PC-3 (cell line): ENCODE measurements around the gene CYBA.

Experiments
- EZH2 ChIP-seq: fragments of 300-600 bp; sonication (generic); IDR thresholded peaks from one replicate; pipeline ENCODE4 v1.6.1; 2017; ENCODE audit warnings: antibody characterized with exemption, mild to moderate bottlenecking, low read length; ENCODE audit not compliant: unreplicated experiment
- EZH2phosphoT487 ChIP-seq: fragments of 300-600 bp; sonication (generic); IDR thresholded peaks from 2 replicates; pipeline ENCODE4 v1.6.1; 2018; ENCODE audit warnings: mild to moderate bottlenecking, antibody characterized with exemption, low read length, borderline replicate concordance
- TF ChIP-seq, protein P1 (sequence below): fragments of 300-600 bp; sonication (generic); conservative IDR thresholded peaks from 2 replicates; pipeline ENCODE4 v1.5.1; 2017; ENCODE audit warnings: antibody characterized with exemption, low read depth, mild to moderate bottlenecking, low read length

GRCh38 chr16:88684569-88685155 lies 33.8 kb upstream of the CYBA start:
- TF ChIP-seq, protein P1, sequence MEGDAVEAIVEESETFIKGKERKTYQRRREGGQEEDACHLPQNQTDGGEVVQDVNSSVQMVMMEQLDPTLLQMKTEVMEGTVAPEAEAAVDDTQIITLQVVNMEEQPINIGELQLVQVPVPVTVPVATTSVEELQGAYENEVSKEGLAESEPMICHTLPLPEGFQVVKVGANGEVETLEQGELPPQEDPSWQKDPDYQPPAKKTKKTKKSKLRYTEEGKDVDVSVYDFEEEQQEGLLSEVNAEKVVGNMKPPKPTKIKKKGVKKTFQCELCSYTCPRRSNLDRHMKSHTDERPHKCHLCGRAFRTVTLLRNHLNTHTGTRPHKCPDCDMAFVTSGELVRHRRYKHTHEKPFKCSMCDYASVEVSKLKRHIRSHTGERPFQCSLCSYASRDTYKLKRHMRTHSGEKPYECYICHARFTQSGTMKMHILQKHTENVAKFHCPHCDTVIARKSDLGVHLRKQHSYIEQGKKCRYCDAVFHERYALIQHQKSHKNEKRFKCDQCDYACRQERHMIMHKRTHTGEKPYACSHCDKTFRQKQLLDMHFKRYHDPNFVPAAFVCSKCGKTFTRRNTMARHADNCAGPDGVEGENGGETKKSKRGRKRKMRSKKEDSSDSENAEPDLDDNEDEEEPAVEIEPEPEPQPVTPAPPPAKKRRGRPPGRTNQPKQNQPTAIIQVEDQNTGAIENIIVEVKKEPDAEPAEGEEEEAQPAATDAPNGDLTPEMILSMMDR: no peak
- TF ChIP-seq EZH2 (no peak), EZH2phosphoT487 (no peak)
